Endothelial cell of umbilical vein (primary cell): ENCODE data around the gene IFITM10.

Experiments used
- EZH2 ChIP-seq: IDR thresholded peaks from 2 replicates; pipeline ENCODE4 v1.6.1; 2012; ENCODE audit warnings: borderline replicate concordance, low read depth, mild to moderate bottlenecking, moderate library complexity, low read length, inconsistent platforms; ENCODE audit not compliant: severe bottlenecking
- POLR2A ChIP-seq: IDR thresholded peaks from 2 replicates; pipeline ENCODE4 v1.6.1; 2012; ENCODE audit warnings: low read depth, mild to moderate bottlenecking, control low read depth, low read length
- TF ChIP-seq, protein P1 (sequence below), 2 donors: IDR thresholded peaks; 1 replicate in 1 of 2; 2 replicates in 1 of 2; pipeline ENCODE4 v1.5.1; 2011; ENCODE audit warnings: low read length in 2 of 2, mild to moderate bottlenecking in 2 of 2, moderate library complexity in 2 of 2, control low read depth in 1 of 2, inconsistent platforms in 1 of 2, low read depth in 1 of 2; ENCODE audit not compliant: insufficient read depth in 1 of 2; ENCODE audit errors: extremely low read depth in 1 of 2
- TF ChIP-seq, protein P2 (sequence below): IDR thresholded peaks from 2 replicates; pipeline ENCODE4 v1.6.1; 2011; ENCODE audit not compliant: insufficient read depth, insufficient read length

DNA sequence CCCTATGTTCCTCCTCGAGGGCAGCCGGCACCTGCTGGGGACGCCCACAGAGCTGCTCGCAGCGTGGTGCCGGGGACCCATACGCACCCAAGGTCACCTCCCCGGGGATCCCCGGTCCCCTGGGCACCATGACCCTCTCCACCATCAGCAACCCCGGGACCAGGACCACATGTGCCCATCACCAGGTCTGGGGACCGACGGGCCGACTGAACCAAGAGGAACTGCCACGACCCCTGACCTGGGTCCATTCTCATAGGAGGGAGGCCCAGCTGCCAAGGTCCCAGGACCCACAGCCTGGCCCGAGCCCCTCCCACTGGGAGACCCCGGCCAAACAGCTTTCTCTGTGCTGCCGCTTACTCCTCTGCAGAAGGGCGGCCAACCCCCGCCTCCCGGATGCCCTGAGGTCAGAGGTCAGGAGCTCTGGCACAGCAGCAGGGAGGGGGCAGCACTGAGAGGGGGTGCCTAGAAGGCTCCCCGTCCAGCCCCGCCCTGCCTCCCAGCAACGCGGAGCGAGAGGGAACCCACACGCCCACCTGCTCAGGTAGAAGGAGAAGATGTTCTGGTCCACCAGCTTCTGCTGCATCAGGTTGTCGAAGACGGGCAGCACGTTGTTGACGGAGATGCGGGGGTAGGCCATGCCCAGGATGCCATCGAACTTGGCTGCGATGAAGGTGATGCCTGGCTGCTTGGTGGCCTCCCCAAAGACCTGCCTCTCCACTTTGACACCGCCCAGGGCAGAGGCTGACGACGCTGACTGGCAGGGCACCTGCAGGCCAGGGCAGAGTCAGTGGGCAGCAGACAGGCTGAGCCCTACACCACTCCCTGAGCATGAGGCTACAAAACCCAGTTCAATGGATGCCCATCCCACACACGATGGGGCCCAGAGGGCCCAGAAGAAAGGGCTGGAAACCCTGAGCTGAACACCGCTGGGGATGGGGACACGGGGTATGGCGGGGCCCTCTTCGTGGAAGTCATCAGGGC lies 6.7 kb upstream of the IFITM10 start:
- TF ChIP-seq, protein P1, sequence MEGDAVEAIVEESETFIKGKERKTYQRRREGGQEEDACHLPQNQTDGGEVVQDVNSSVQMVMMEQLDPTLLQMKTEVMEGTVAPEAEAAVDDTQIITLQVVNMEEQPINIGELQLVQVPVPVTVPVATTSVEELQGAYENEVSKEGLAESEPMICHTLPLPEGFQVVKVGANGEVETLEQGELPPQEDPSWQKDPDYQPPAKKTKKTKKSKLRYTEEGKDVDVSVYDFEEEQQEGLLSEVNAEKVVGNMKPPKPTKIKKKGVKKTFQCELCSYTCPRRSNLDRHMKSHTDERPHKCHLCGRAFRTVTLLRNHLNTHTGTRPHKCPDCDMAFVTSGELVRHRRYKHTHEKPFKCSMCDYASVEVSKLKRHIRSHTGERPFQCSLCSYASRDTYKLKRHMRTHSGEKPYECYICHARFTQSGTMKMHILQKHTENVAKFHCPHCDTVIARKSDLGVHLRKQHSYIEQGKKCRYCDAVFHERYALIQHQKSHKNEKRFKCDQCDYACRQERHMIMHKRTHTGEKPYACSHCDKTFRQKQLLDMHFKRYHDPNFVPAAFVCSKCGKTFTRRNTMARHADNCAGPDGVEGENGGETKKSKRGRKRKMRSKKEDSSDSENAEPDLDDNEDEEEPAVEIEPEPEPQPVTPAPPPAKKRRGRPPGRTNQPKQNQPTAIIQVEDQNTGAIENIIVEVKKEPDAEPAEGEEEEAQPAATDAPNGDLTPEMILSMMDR (IDR thresholded peaks at IDR 0.05; ENCODE audit: extremely low read depth in 1 of 2, insufficient read depth in 1 of 2, low read depth in 1 of 2, low read length in 2 of 2): no peak
- TF ChIP-seq POLR2A (no peak), EZH2 (no peak)
- TF ChIP-seq, protein P2, sequence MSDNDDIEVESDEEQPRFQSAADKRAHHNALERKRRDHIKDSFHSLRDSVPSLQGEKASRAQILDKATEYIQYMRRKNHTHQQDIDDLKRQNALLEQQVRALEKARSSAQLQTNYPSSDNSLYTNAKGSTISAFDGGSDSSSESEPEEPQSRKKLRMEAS: no peak
